Stimulated activated CD8-positive, alpha-beta memory T cell treated with anti-CD3 and anti-CD28 coated beads, Interleukin-7, amount 100 ng/mL, for 24 hours (primary cell): ENCODE data around the gene SUN1.
"Not testable (repeated sequence)": the region's sequence is repeated elsewhere in the genome, so short reads cannot be mapped to it uniquely, and the experiment has no call there.

Source experiments
- DNase-seq: peaks from one replicate; pipeline ENCODE4 v3.0.0-alpha.2; 2020; ENCODE audit warnings: low read depth

The SUN1 gene

DNA sequence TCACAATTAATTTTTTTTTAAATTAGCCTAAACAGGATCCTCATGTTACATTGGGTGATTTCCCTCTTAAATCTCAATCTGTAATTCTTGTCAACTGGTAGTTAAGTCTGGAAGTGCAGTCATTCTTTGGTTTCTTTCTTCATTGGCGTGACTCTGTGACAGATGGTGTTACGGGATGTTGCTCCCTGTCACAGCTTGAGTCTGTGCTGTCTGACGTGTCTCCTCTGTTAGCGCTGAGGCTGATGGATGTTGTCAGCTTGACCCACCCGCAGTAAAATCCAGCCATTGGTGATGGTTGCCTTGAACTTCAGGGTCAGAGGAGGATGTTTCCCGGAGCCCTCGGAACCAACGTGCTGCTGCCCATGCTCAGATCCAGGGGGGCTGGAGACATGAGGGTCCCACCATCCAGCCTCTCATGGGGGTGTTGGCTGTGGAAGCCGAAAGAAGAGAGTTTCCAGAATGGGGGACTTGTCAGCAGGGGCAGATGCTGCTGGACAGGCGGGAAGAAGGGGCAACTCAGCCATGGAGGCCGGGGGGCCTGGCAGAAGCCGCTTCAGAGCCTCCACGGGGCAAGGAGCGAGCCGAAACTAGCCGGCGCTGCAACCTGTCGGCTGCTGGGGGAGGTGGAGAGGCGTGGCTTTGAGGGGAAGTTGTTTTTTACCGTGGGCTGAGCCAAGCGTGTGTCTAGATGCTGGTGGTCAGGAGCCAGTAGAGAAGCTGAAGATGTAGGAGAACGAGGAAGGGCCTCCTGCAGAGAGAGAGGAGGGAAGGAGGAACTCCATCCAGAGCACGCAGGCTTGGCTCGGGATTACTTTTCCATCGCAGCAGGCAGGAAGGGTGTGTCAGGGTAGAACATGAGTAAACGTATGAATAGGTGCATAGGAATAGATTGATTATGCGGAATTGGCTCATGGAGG is 3.5 kb downstream of the SUN1 start:
- DNase-seq, result no peak

DNA sequence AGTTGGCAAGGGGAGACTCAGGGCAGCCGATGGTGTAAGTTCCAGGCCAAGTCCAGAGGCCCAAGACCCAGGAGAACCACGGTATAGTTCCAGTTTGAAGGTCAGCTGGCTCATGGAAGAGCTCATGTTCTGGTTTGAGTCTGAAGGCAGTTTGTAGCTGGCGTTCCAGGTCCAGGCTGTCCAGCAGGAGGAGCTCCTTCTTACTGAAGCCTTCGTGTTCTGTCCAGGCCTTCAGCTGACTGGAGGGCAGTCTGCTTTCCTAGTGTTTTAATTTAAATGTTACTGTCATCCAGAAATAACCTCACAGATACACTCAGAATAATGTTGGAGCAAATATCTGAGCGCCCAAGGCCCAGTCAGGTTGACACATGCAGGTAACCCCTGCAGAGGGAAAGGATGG is 4.2 kb downstream of the SUN1 start:
- DNase-seq, result no peak

DNA sequence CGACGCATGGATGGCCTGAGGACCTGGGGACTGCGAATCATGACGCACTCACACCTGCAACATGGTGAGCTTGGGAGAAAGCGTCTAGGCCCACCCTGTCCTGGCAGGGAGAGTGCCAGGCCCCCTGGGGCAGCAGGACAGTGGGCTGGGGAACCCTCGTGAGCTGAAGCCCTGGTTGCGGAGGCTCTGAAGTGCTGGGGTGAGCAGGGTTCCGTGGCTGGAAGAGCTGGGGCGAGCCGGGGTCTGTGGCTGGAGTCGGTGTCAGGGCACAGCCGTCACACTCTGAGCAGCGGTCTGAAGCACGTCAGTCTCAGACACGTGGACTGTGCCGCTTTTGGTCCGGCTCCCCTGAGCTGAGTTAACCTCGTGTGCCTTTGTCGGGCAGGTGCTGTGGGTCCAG is 4.7 kb downstream of the SUN1 start:
- DNase-seq, result no peak

DNA sequence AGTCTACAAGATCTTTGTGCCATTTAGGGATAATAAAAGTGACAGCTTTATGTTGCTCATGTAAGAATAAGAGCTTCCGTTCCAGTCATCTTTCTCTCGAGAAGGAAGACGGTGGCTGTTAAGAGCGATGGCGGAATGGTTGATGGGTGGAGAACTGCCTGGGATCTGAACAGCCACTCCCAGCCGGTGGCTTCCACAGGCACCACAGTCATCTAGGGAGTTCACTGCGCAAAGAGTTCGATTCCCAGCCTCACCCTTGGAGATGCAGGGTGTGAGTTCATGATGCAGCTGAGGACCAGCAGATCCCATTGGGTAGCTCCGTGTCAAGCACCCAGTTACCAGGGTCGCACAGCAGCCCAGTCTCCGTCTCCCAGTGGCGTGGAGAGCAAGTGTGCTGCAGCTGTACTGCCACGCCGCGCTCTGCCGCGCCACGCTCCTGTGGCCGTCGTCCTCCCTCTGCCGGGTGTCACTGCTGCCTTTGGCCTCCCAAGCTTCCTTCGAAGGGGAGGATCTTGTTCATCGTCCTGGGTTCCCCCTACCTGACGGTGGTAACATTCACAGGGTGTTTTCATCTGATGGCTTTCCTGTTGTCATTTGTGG is 7.8 kb downstream of the SUN1 start:
- DNase-seq, result no peak

DNA sequence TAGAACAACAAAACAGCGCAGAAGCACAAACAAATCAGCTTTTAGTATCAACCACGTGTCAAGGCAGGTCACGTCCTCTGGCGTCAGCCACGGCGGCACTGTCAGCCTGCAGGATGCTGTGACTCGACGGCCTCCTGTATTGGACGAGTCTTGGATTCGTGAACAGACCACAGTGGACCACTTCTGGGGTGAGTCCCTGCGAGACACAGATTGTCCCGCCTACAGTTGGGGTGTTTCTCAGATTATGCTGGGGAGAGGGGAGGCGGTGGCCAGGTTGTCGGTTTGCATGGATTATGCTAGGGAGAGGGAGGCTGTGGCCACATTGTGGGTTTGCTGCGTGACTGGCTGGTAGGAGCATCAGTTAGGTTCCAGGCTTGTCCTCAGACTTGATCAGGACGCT is 9.7 kb downstream of the SUN1 start:
- no peak for DNase-seq

DNA sequence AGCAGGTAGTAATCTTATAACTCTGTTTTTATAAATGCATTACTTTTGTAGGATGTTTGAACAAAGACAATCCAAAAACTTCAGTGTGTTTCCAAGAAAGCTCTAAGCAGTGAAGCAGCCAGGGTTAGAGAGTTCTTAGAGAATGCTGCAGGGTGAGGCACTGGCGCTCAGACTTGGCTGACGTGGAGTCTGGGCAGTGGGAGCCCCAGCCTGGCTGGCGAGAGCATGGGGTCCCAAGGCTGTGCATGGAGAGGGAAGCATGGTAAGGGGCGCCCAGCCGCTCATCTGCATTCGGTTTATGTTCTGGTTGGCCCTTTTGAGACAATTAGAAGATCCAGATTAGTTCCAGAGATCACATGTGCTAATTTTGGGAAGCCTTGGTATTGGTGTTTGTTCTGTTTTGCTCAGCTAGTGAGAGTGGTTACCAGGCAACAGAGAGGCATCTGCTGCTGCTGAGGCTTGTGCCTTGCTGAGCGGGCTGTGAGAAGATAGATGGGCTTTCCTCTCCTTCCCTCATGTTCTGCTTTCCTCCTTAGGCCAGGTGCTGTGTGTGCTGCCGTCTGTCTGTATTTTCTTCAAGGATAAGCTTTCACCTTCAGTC is 10.3 kb downstream of the SUN1 start:
- DNase-seq, result no peak

DNA sequence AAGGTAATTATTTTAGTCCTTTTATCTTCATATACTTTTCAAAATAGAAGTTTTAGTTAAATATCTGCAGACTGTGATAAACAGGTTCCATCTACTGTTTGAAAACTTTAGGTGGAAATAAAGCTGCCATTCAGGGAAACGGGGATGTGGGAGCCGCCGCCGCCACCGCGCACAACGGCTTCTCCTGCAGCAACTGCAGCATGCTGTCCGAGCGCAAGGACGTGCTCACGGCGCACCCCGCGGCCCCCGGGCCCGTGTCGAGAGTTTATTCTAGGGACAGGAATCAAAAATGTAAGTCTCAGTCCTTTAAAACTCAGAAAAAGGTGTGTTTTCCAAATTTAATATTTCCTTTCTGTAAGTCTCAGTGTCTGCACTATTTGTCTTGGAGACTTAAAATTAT is 11.0 kb downstream of the SUN1 start:
- DNase-seq, result no peak

DNA sequence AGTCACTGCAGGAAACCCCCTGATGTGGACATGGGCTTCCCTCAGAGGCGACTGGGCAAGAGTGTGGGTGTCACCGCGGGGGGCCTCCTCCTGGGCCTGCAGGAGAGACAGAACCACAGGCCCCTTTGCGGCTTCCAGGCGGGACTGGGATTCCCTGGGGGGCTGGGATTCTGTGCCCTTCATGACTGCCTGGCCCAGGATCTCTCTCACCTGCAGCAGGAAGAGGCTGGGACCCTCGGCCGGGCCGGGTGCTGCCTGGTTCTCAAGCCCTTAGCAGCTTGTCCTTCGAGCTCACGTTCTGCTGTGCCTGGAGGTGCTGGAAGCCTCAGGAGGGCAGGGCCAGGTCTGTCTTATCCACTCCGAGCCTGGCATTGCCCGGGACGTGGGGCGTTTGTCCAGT is 11.8 kb downstream of the SUN1 start:
- DNase-seq, result no peak

DNA sequence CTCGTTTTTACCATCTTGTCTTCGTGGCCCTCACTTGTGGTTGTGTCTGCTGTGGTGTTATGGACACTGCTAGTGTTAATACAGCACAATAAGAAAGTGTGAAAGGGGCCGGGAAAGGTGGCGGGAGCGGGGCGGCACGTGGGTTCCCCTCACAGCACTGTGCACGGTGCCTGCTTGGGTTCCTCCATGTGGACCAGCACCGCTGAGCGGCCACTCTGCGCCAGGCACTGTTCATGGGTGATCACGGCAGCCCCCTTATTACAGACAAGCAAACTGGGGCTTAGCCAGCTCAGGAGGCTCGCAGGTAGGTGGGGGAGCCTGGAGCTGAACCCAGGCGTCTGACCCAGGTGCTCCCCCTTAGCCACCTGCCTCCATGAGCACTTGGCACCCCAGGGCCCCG is 12.2 kb downstream of the SUN1 start:
- DNase-seq, result no peak

DNA sequence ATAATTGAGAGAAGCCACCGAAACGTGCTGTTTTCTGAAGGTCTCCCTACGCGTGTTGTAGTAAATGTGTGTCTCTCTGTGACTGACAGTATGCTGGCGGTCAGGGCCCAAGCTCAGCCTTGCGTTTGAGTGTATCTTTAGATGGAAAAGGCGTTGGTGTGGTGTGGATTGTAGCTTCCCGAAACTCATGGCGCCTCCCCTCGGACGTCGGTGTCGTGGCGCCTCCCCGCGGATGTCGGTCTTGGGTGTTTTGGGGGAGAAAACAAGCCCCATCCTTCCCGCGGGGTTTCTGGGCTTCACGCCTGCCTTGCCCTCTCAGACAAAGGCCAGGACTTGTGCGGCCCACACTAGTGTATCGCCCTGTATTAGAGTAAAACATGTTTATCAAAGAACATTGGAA is 12.8 kb downstream of the SUN1 start:
- DNase-seq, result no peak

DNA sequence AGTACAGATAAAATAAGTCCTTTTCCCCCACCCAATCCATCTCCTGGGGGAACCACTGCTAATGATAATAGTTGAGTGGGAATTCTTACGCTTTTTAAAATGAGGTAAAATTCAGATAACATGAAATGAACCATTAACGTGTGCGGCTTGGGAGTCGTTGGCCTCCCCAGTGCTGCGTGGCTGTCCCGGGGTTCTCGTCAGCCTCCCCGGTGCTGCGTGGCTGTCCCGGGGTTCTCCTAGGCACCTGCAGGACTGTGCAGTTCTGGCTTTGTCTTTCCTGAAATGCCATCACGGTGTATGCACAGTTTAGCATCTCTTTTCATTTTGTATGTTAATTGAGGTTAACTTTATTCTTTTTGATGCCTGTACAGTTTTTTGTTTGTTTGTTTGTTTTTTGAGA is 13.5 kb downstream of the SUN1 start:
- DNase-seq, result no peak

DNA sequence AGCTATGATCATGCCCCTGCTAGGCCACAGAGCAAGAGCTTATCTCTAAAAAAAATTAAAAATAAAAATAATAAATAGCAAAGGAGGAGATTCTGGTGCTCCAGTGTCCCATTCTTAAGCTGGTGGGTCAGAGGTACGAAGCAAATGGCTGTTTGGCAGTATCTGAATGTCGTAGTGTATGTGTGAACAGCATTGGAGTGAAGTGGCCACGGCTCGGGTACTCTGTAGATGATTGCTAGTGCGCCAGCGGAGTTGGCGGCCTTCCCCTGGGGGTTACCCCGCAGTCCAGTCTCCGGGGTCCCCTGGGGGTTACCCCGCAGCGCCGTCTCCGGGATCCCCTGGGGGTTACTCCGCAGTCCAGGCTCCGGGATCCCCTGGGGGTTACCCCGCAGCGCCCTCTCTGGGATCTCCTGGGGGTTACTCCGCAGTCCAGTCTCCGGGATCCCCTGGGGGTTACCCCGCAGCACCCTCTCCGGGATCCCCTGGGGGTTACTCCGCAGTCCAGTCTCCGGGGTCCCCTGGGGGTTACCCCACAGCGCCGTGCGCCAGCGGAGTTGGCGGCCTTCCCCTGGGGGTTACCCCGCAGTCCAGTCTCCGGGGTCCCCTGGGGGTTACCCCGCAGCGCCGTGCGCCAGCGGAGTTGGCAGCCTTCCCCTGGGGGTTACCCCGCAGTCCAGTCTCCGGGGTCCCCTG is 14.8 kb downstream of the SUN1 start:
- DNase-seq, result not testable (repeated sequence)

DNA sequence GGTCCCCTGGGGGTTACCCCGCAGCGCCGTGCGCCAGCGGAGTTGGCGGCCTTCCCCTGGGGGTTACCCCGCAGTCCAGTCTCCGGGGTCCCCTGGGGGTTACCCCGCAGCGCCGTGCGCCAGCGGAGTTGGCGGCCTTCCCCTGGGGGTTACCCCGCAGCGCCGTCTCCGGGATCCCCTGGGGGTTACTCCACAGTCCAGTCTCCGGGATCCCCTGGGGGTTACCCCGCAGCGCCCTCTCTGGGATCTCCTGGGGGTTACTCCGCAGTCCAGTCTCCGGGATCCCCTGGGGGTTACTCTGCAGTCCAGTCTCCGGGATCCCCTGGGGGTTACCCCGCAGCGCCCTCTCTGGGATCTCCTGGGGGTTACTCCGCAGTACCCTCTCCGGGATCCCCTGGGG is 15.5 kb downstream of the SUN1 start:
- DNase-seq, result not testable (repeated sequence)

DNA sequence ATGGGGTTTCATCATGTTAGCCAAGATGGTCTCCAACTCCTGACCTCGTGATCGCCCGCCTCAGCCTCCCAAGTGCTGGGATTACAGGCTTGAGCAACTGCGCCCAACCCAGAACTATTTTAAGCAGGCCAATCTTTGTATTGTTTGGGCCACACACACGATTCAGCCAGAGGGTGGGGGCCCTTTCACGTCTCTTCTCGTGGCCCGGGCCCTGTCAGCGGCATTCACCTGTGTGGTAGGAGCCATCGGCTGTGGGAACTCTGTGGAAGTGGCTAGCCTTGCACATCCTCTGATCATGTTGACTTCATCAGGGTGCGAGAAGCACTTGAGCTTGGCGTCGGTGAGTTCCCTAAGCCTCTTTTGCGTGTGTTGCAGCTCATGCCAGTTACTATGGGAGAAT is 16.9 kb downstream of the SUN1 start:
- no peak for DNase-seq

DNA sequence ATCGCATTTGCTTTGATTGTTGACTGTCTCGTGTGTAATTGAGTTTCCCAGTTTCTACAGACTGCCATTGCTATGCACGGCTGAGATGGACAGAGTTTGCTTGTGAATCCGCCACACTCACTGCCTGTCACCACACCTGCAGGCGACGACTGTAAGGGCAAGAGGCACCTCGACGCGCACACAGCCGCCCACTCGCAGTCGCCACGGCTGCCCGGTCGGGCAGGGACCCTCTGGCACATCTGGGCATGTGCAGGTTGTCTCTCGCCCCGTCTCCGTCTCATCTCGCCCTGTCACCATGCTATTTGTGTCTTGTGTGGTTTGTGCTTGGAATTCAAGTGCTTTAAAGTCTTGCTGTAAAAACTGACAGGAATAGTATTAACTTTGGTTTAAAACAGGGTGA is 17.5 kb downstream of the SUN1 start:
- no peak for DNase-seq

DNA sequence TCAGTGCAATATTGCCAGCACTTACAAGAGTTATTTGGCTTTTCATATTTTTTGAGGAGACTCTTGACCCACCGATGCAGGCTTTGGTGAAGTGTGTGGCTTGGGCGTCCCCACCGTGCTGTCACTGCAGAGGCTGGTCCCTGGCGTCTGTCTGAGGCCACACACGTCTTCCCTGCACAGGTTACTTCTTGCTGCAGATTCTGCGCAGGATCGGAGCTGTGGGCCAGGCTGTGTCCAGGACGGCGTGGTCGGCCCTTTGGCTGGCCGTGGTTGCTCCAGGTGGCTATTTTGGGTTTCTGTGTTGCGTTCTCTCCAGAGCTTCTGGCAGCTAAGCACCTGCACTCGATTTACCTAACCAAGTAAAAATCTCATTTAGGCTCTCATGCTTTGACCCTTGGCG is 18.9 kb downstream of the SUN1 start:
- DNase-seq, result no peak

DNA sequence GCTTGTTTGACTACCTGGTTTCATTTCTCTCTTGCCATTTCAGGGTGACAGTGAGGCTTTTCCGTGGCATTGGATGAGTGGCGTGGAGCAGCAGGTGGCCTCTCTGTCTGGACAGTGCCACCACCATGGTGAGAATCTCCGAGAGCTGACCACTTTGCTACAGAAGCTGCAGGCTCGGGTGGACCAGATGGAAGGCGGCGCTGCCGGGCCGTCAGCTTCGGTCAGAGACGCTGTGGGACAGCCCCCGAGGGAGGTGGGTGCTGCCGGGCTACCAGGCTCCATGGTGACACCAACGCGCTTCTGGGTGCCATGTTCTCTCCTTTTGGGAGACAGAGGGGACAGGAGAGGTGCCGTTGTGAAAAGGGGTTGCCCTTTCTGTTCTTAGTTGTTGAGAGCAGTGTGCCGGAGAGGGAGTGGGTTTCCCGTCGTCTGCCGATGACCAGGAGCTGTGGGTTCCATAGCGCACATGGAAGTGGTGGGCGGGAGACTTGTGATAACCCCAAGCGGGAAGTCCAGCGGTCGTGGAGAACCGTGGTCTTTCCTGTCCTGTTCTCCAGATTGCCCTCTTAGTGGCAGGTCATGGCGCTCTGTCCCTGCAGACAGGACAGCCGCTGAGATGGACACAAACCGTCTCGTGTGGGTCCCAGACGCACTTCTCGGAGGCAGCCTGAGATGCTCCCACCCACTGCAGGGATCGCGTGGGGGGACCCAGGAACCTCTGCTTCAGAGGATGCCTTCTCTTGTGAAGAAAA is 21.3 kb downstream of the SUN1 start:
- no peak for DNase-seq

DNA sequence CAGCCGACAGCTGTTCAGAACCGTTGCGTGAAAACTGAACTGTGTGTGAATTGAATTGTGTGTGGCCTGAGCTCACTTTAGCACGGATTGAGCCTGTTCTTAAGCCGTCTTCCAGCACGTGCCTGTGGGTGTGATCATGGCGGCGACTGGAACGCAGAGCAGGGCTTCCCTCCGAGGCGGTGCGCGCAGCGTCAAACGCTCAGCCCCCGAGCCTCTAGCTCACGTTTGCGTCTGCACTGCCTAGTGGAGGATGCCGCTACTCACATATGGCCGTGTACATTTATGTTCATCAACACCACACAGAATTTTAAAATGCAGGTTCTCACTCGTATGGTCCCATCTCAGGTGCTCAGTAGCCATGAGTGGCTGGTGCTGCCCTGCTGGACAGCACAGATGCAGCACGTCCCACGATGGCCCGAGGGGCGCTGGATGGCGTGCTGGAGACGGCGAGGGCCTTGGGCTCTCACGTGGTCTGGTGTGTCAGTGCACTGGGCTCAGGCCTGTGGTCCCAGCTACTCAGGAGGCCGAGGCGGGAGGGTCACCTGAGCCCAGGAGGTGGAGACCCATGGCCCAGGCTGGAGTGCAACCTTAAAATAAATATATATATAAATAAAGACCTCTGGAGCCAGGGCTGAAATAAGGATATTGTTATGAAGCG is 22.0 kb downstream of the SUN1 start:
- no peak for DNase-seq

DNA sequence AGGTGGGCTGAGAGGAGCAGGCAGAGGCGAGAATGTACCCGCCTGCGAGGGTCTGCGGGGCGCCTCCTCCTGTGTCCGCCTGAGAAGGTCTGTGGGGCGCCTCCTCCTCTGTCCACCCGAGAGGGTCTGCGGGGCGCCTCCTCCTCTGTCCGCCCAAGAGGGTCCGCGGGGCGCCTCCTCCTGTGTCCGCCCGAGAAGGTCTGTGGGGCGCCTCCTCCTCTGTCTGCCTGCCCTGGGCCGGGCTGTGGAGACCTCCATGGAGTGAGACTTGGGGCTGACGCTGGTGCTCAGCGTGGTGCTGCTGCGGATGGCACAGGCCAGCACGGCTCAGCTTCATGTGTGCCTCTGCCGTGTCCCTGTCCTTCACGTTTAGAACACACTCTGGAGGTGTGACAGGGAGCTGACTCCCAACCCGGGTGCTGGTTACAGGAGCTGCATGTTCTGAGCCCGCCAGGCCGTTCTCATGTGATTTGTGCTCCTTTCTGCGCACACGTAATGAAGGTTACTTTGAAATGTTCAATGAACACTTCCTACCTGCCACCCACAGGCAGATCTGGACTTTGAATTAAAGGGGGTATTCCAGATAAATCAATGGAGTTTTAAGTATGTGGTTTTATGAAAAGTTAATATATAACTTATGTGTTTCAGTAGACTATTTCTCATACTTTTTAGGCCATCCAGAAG is 23.6 kb downstream of the SUN1 start:
- DNase-seq, result no peak

DNA sequence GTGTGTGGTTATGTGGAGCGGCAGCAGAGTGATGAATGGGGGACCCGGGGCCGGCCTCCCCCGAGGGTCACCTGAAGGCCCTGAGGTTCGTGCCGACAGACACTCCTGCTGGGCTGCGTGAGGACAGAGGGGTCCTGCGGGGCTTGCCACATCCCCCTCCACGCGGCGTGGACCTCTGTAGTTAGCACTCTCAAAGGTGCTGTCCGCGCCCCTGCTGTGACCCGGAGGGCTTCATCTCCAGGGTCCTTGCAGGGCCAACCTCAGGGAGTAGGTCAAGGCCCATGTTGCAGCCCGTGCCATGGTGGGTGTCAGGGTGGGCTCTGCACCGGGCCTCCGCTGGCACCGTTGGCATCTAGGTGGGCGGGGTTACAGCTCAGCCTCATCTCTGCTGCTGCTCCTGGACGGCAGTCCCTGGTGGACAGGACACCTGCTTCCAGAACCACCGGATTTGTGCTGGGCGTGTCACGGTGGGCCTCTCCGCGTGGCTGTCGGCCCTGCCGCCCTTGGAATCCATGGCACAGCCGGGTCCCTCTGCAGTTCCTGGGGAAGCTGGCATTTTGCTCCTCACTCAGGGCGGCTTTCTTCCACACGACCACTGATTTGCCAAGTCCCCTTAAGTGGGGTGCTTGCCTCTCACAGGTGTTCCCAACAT is 24.3 kb downstream of the SUN1 start:
- no peak for DNase-seq
